HG03064 (cell line): ENCODE measurements around the gene GPHN.
"Not testable (repeated sequence)": the region's sequence is repeated elsewhere in the genome, so short reads cannot be mapped to it uniquely, and the experiment has no call there.

Experiments used
- ATAC-seq: cut with Tn5 transposase; IDR thresholded peaks from one replicate; pipeline ENCODE4 v1.9.1; 2021; ENCODE audit warnings: low read depth; ENCODE audit not compliant: unreplicated experiment

The GPHN gene

GRCh38 chr14:66498311-66498710, 9.6 kb upstream of the GPHN start:
- ATAC-seq = no peak

GRCh38 chr14:66501592-66501991, 6.4 kb upstream of the GPHN start:
- ATAC-seq = no peak

GRCh38 chr14:66502836-66503235, 5.1 kb upstream of the GPHN start:
- ATAC-seq = not testable (repeated sequence)

DNA sequence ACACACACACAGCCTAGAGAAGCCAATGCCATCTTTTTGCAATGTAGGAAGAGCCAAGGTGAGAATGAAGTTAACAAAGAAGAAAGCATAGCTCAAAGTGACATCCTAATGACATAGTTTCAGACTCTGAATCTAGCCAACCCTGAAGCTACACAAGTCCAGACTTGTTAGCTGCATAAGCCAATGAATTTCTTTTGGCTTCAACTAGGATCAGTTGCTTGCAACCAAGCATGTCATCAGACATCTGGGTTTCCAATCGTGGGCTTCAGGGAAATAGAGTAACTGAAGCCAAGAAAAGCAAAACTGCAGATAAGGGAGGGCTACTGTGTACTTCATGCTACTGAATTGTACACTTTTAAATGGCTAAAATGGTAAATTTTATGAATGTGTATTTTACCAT, 4.4 kb upstream of the GPHN start:
- ATAC-seq = no peak

GRCh38 chr14:66507181-66507721, 696 bp upstream of the GPHN start:
- no peak for ATAC-seq

- no peak for ATAC-seq
Measured at GRCh38 chr14:66508547-66508845, 549 bp downstream of the GPHN start.

GRCh38 chr14:66508846-66509621, 1.1 kb downstream of the GPHN start:
- ATAC-seq = no peak

GRCh38 chr14:66509874-66510273, 1.9 kb downstream of the GPHN start:
- ATAC-seq = no peak

DNA sequence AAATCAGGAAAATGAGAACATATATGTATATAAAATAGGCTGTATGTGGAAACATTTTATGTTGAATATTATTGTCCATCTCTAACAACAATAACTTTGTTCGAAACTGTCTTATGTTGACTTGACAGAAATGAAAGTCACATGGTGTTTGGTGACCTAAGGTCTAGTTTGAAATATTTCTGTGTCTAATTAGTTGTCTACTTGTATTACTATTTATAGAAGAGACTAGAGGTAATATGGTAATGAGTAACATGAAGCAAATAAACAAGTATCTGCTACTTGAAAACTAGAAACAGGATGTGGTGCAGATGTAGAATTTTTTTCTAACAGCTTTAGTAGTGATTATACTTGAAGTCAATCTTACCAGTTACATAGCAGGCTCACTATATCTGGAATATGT, 3.9 kb downstream of the GPHN start:
- ATAC-seq = no peak

GRCh38 chr14:66514213-66514612, 6.3 kb downstream of the GPHN start:
- no peak for ATAC-seq

GRCh38 chr14:66530526-66530925, 22.6 kb downstream of the GPHN start:
- no peak for ATAC-seq

DNA sequence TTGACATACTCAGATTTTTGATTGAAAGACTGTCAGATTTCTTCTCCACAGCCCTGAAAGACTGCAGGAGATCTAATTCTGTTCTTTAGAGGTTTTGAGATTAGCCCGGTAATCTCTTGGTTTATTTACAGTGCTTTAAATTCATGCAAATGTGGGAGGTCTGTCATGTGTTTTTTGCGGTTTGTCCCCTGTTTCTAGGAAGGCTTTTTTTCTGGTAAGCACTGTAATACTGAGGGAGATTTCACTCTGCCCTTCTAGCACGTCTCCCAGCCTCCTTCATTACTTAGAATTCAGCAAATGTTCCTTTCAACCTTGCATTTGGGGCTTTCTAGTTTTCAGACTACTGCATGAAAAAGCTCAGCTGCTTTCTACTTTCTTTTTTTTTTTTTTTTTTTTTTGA, 31.1 kb downstream of the GPHN start:
- ATAC-seq = no peak

- no peak for ATAC-seq
Measured at GRCh38 chr14:66540038-66540437, 32.1 kb downstream of the GPHN start.

GRCh38 chr14:66541627-66542026, 33.7 kb downstream of the GPHN start:
- no peak for ATAC-seq

- no peak for ATAC-seq
Measured at GRCh38 chr14:66543996-66544395, 36.0 kb downstream of the GPHN start.

GRCh38 chr14:66545191-66545590, 37.2 kb downstream of the GPHN start:
- not testable (repeated sequence) for ATAC-seq

DNA sequence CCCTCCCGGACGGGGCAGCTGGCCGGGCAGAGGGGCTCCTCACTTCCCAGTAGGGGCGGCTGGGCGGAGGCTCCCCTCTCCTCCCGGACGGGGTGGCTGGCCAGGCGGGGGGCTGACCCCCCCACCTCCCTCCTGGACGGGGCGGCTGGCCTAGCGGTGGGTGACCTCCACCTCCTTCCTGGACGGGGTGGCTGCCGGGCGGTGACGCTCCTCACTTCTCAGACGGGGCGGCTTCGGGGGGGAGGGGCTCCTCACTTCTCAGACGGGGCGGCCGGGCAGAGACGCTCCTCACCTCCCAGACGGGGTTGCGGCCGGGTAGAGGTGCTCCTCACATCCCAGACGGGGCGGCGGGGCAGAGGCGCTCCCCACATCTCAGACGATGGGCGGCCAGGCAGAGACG, 37.8 kb downstream of the GPHN start:
- not testable (repeated sequence) for ATAC-seq

- ATAC-seq = no peak
Measured at GRCh38 chr14:66563731-66564130, 55.8 kb downstream of the GPHN start.

DNA sequence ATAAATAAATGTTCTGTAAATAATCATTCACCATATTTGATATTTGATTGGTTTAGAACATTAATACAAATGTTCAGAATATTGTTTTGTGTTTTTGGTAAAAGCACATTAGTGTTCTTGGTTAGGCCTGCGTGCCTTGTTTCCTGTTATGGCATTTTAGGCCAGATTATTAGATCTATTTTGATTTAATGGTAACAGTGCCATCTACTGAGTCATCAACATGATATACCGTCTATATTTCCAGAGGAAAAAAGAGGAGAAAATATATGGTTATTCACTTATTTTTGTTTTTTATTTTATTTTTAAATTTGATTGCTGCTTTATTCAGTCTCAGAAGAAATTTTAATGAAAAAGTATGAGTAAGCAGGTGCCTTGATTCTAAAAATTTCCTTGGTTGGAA, 60.3 kb downstream of the GPHN start:
- no peak for ATAC-seq

GRCh38 chr14:66572826-66573225, 64.9 kb downstream of the GPHN start:
- ATAC-seq = no peak

DNA sequence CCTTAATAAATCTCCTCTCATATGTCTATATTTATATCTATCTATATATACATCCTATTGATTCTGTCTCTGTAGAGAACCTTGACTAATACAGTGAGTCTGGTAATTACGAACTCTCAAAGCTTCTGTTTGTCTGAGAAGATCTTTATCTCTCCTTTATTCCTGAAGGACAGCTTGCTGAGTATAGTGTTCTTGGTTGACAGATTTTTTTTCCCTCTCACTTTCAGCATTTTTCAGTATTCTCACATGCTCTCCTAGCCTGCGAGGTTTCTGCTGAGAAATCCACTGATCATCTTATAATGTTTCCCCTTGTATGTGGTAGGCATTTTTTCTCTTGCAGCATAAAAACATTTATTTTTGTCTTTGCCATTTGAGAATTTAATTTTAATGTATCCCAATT, 67.1 kb downstream of the GPHN start:
- ATAC-seq = no peak

DNA sequence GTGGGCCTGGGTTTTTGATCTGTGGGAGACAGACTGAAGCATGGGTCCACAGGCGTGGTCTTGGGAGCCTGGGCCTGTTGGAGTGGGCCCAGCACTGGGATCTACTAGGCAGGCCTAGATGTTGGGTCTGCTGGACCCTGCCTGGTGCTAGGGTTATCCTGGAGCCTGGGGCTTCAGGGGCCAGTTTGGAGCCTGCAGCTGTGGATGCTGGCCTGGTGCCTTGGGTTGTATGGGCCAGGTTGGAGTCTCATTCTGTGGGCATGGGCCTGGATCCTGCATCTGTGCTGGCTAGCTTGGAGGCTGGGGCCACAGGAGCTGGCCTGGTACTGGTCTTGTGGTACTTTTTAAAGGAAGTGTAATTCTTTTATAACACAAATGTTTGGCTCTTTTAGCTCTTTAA, 68.0 kb downstream of the GPHN start:
- no peak for ATAC-seq

- not testable (repeated sequence) for ATAC-seq
Measured at GRCh38 chr14:66587753-66588152, 79.8 kb downstream of the GPHN start.
